Measurements from ENCODE around the gene CNPY3.
A peak's percentile ranks its signal among the peaks of the same experiment; 100 is the strongest.

CNPY3 gene

GRCh38 chr6:42962096-42962495, 32.8 kb downstream of the CNPY3 start:
- DNase-seq, result no peak

- DNase-seq, result no peak
Observed at GRCh38 chr6:42962502-42963178, 33.4 kb downstream of the CNPY3 start.

- DNase-seq, result no peak
Observed at GRCh38 chr6:42963179-42963854, 34.0 kb downstream of the CNPY3 start.

- peak; percentile 58 for DNase-seq
Observed at GRCh38 chr6:42963855-42964605, 34.8 kb downstream of the CNPY3 start.

- no peak for DNase-seq
Observed at GRCh38 chr6:42966571-42966970, 37.3 kb downstream of the CNPY3 start.

- DNase-seq, result no peak
Observed at GRCh38 chr6:42967228-42967627, 37.9 kb downstream of the CNPY3 start.

GRCh38 chr6:42968126-42968701, 38.9 kb downstream of the CNPY3 start:
- DNase-seq, result no peak

- DNase-seq, result no peak
Observed at GRCh38 chr6:42968783-42969182, 39.5 kb downstream of the CNPY3 start.

GRCh38 chr6:42969431-42969830, 40.2 kb downstream of the CNPY3 start:
- no peak for DNase-seq

- no peak for DNase-seq
Observed at GRCh38 chr6:42969934-42970333, 40.7 kb downstream of the CNPY3 start.

GRCh38 chr6:42970871-42971612, 41.8 kb downstream of the CNPY3 start:
- DNase-seq, result peak; percentile 22

GRCh38 chr6:42971746-42972327, 42.6 kb downstream of the CNPY3 start:
- DNase-seq, result no peak

GRCh38 chr6:42973926-42974325, 44.6 kb downstream of the CNPY3 start:
- DNase-seq, result no peak

- DNase-seq, result no peak
Observed at GRCh38 chr6:42974919-42975505, 45.7 kb downstream of the CNPY3 start.

GRCh38 chr6:42978487-42978838, 49.2 kb downstream of the CNPY3 start:
- DNase-seq, result peak; percentile 40

- DNase-seq, result peak; percentile 96
Observed at GRCh38 chr6:42978839-42979522, 49.7 kb downstream of the CNPY3 start, which contains the start of gene PEX6. PEX6 (minus strand) TSS chr6:42979181; CDS start chr6:42979150, 31 bp downstream.

GRCh38 chr6:42979523-42980177, 50.4 kb downstream of the CNPY3 start:
- DNase-seq, result no peak

GRCh38 chr6:42981836-42982235, 52.6 kb downstream of the CNPY3 start:
- no peak for DNase-seq

GRCh38 chr6:42984001-42984923, 55.0 kb downstream of the CNPY3 start, which contains the start of gene PPP2R5D:
PPP2R5D (plus strand) TSS chr6:42984570; CDS start chr6:42984678, 108 bp downstream.
- peak; percentile 98 for DNase-seq

All from activated CD4-positive, alpha-beta T cell treated with anti-CD3 and anti-CD28 coated beads for 48 hours (primary cell).